IMR-90 (cell line): Measurements from ENCODE around the gene KLHL28.

Source experiments
- CTCF ChIP-seq: conservative IDR thresholded peaks from 2 replicates; pipeline ENCODE4 v1.5.1; 2012; ENCODE audit warnings: mild to moderate bottlenecking, low read depth, low read length, improper control_type of control experiment
- MAFK ChIP-seq: IDR thresholded peaks from 2 replicates; pipeline ENCODE4 v1.6.1; 2012; ENCODE audit warnings: low read depth, low read length, improper control_type of control experiment
- MXI1 ChIP-seq: IDR thresholded peaks from 2 replicates; pipeline ENCODE4 v1.6.1; 2012; ENCODE audit warnings: low read depth, mild to moderate bottlenecking, low read length, moderate library complexity, borderline replicate concordance
- POLR2A ChIP-seq: IDR thresholded peaks from 2 replicates; pipeline ENCODE4 v1.6.1; 2012; ENCODE audit warnings: mild to moderate bottlenecking, low read depth, low read length
- RAD21 ChIP-seq: IDR thresholded peaks from 2 replicates; pipeline ENCODE4 v1.6.1; 2012; ENCODE audit warnings: low read length, improper control_type of control experiment
- RCOR1 ChIP-seq: IDR thresholded peaks from 2 replicates; pipeline ENCODE4 v1.6.1; 2012; ENCODE audit warnings: mild to moderate bottlenecking, low read length, improper control_type of control experiment; ENCODE audit not compliant: insufficient replicate concordance
- RFX5 ChIP-seq: IDR thresholded peaks from 2 replicates; pipeline ENCODE4 v1.8.0; 2012; ENCODE audit warnings: low read depth, mild to moderate bottlenecking, low read length, moderate library complexity
- SMC3 ChIP-seq: fragments of 150-350 bp; IDR thresholded peaks from 2 replicates; pipeline ENCODE4 v1.6.1; 2016; ENCODE audit warnings: low read depth, mild to moderate bottlenecking, antibody characterized with exemption, low read length, moderate library complexity
- USF2 ChIP-seq: fragments of 150-350 bp; IDR thresholded peaks from 2 replicates; pipeline ENCODE4 v1.6.1; 2017; ENCODE audit warnings: mild to moderate bottlenecking, antibody characterized with exemption, low read length, low read depth

GRCh38 chr14:44960646-44961045 is 1.1 kb downstream of the KLHL28 start:
- no peak for TF ChIP-seq RAD21
- TF ChIP-seq CTCF, result no peak
- TF ChIP-seq POLR2A, result no peak
- no peak for TF ChIP-seq RCOR1
- TF ChIP-seq MAFK, result no peak
- TF ChIP-seq USF2, result no peak
- TF ChIP-seq MXI1, result no peak
- TF ChIP-seq SMC3, result no peak
- no peak for TF ChIP-seq RFX5
